Mammary epithelial cell (primary cell): Measurements from ENCODE around the gene LY86.

ENCODE experiments used
- EZH2 ChIP-seq: IDR thresholded peaks from 2 replicates; pipeline ENCODE4 v1.6.1; 2012; ENCODE audit warnings: low read length, inconsistent platforms, borderline replicate concordance
- TF ChIP-seq, protein P1 (sequence below), 2 donors: IDR thresholded peaks in 1 of 2; conservative IDR thresholded peaks in 1 of 2; 2 replicates each; pipeline ENCODE4 v1.5.1; 2011 to 2012; ENCODE audit warnings: inconsistent platforms in 2 of 2, low read length in 2 of 2, mild to moderate bottlenecking in 2 of 2, control low read depth in 1 of 2, low read depth in 1 of 2; ENCODE audit not compliant: insufficient read depth in 1 of 2; ENCODE audit errors: extremely low read depth in 1 of 2

DNA sequence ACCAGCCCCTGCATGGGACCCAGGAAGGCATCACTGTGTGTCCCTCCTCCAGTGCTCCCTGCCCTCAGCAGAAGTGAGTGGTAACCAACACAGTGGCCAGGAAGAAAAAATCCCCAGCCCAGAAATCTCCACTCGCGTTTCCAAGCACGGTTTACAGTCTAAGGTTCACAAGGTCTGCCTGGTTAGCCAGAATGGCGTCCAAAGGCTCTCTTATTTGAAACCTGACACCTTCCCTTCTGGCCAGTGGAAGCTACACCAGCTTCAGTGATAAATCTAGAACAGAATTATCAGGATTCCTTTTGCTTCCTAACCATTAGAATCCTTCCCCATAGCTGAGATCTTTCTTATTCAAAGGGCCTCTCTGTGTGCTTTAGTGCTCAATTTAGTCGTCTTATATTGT, 9.2 kb downstream of the LY86 start:
- TF ChIP-seq, protein P1, sequence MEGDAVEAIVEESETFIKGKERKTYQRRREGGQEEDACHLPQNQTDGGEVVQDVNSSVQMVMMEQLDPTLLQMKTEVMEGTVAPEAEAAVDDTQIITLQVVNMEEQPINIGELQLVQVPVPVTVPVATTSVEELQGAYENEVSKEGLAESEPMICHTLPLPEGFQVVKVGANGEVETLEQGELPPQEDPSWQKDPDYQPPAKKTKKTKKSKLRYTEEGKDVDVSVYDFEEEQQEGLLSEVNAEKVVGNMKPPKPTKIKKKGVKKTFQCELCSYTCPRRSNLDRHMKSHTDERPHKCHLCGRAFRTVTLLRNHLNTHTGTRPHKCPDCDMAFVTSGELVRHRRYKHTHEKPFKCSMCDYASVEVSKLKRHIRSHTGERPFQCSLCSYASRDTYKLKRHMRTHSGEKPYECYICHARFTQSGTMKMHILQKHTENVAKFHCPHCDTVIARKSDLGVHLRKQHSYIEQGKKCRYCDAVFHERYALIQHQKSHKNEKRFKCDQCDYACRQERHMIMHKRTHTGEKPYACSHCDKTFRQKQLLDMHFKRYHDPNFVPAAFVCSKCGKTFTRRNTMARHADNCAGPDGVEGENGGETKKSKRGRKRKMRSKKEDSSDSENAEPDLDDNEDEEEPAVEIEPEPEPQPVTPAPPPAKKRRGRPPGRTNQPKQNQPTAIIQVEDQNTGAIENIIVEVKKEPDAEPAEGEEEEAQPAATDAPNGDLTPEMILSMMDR (conservative IDR thresholded peaks at IDR 0.05 in 1 of 2, IDR thresholded peaks at IDR 0.05 in 1 of 2; ENCODE audit: extremely low read depth in 1 of 2, insufficient read depth in 1 of 2, low read depth in 1 of 2, low read length in 2 of 2), result no peak
- TF ChIP-seq EZH2, result no peak
